GM12878 (cell line): Measurements from ENCODE around the gene S100A10. TPM values are rescaled to one million over a fixed set of nuclear protein-coding genes. Genes with fewer than 3 reads are reported as not detected.

Experiments
- ATAC-seq: fragments of 200-7000 bp; cut with Tn5 transposase; 3 replicates; pipeline ENCODE4 v1.9.1; 2020; ENCODE audit warnings: mild to moderate bottlenecking, moderate library complexity
- BruUV-seq: library from RNA; stranded (reverse); fragments of 400-500 nt; replicated peaks from 2 replicates; lab custom pipeline; 2021; lab: Mats Ljungman, UMichigan
- CTCF ChIA-PET: fragments of 300-600 bp; sonication (Branson Sonifier 250); formaldehyde crosslinking; extraction: SDS; loops from one replicate; lab custom pipeline; 2021; ENCODE audit warnings: inconsistent platforms; lab: Yijun Ruan, JAX
- POLR2A ChIA-PET: fragments of 350-600 bp; formaldehyde crosslinking; extraction: SDS; loops from one replicate; lab custom pipeline; 2021; ENCODE audit warnings: inconsistent platforms; lab: Charles Lee
- RAD21 ChIA-PET: fragments of 300-600 bp; sonication (Branson Sonifier 250); formaldehyde crosslinking; loops from one replicate; lab custom pipeline; 2023; ENCODE audit warnings: antibody characterized with exemption; ENCODE audit not compliant: unreplicated experiment; lab: Charles Lee
- SMC1A ChIA-PET: fragments of 300-600 bp; sonication (Branson Sonifier 250); formaldehyde crosslinking; loops from one replicate; lab custom pipeline; 2023; ENCODE audit not compliant: unreplicated experiment, uncharacterized antibody; lab: Charles Lee
- DNase-seq: peaks from one replicate; pipeline ENCODE4 v3.0.0-alpha.2; 2011; ENCODE audit warnings: low read depth, low spot score
- FAIRE-seq: peaks from 3 replicates; lab custom pipeline; 2011; peaks lifted over from hg19 to GRCh38; lab: Jason Lieb, UNC
- H2AFZ ChIP-seq: 2 replicates; pipeline ENCODE4 v1.6.0; 2011; ENCODE audit warnings: low read depth, low read length, control low read depth; ENCODE audit not compliant: control insufficient read depth
- H3K27ac ChIP-seq: 2 replicates; pipeline ENCODE4 v1.5.1; 2011; ENCODE audit warnings: control low read depth; ENCODE audit not compliant: control insufficient read depth, insufficient read depth
- H3K27me3 ChIP-seq, 2 experiments: replicated peaks in 1 of 2; 2 replicates each; pipeline versions ENCODE4 v1.6.0 to v1.6.1; 2011; ENCODE audit warnings: low read length in 1 of 2; ENCODE audit not compliant: control insufficient read depth in 2 of 2, insufficient read depth in 2 of 2
- H3K36me3 ChIP-seq, 2 experiments: 2 replicates each; pipeline ENCODE4 v1.5.1; 2011; ENCODE audit warnings: low read length in 1 of 2; ENCODE audit not compliant: control insufficient read depth in 2 of 2, insufficient read depth in 2 of 2
- H3K4me1 ChIP-seq: 2 replicates; pipeline ENCODE4 v1.6.1; 2011; ENCODE audit warnings: mild to moderate bottlenecking, low read length, moderate library complexity, mixed read lengths; ENCODE audit not compliant: control insufficient read depth, insufficient read depth
- H3K4me2 ChIP-seq: 2 replicates; pipeline ENCODE4 v1.6.0; 2011; ENCODE audit warnings: control low read depth; ENCODE audit not compliant: control insufficient read depth, insufficient read depth
- H3K4me3 ChIP-seq: fragments of 200-600 bp; sonication (generic); 2 replicates; pipeline ENCODE4 v1.5.1; 2016
- H3K79me2 ChIP-seq: 2 replicates; pipeline ENCODE4 v1.6.0; 2011; ENCODE audit warnings: low read length; ENCODE audit not compliant: control insufficient read depth, insufficient read depth
- H3K9ac ChIP-seq: 2 replicates; pipeline ENCODE4 v1.8.0; 2011; ENCODE audit warnings: low read length, control low read depth, mixed read lengths; ENCODE audit not compliant: control insufficient read depth, insufficient read depth
- H3K9me3 ChIP-seq: replicated peaks from 3 replicates; pipeline ENCODE4 v1.5.1; 2011; ENCODE audit warnings: mild to moderate bottlenecking, low read length; ENCODE audit not compliant: control insufficient read depth, insufficient read depth
- H4K20me1 ChIP-seq: 2 replicates; pipeline ENCODE4 v1.6.0; 2011; ENCODE audit not compliant: control insufficient read depth, insufficient read depth
- ATF7 ChIP-seq: fragments of 450-650 bp; IDR thresholded peaks from 2 replicates; pipeline ENCODE4 v1.6.1; 2016; ENCODE audit warnings: low read depth, mild to moderate bottlenecking
- BRCA1 ChIP-seq: IDR thresholded peaks from 2 replicates; pipeline ENCODE4 v1.6.1; 2011; ENCODE audit warnings: low read depth, low read length, improper control_type of control experiment
- CEBPZ ChIP-seq: fragments of 150-350 bp; IDR thresholded peaks from 2 replicates; pipeline ENCODE4 v1.6.1; 2016; ENCODE audit warnings: low read depth, low read length
- IKZF2 ChIP-seq, 2 experiments: fragments of 450-650 bp; IDR thresholded peaks; 2 replicates each; pipeline ENCODE4 v1.6.1; 2017; ENCODE audit warnings: mild to moderate bottlenecking in 2 of 2, moderate library complexity in 2 of 2
- IRF4 ChIP-seq: IDR thresholded peaks from 2 replicates; pipeline ENCODE4 v1.6.1; 2011; ENCODE audit warnings: low read depth, low read length
- MLLT1 ChIP-seq: fragments of 450-650 bp; IDR thresholded peaks from 2 replicates; pipeline ENCODE4 v1.6.1; 2016; ENCODE audit warnings: mild to moderate bottlenecking
- SREBF2 ChIP-seq: IDR thresholded peaks from 2 replicates; pipeline ENCODE4 v1.6.1; 2012; ENCODE audit warnings: mild to moderate bottlenecking, low read length
- TAF1 ChIP-seq: IDR thresholded peaks from 2 replicates; pipeline ENCODE4 v1.6.1; 2011; ENCODE audit warnings: mild to moderate bottlenecking, low read depth, low read length, borderline replicate concordance
- ZNF622 ChIP-seq: fragments of 450-650 bp; IDR thresholded peaks from 2 replicates; pipeline ENCODE4 v1.6.1; 2017; ENCODE audit warnings: mild to moderate bottlenecking, inconsistent platforms
- WGBS: methylation state at CpG from one replicate; pipeline ENCODE4 v1.1.6; 2016; ENCODE audit warnings: low lambda C conversion rate; ENCODE audit not compliant: insufficient replicate concordance, insufficient coverage; ENCODE audit errors: missing lambda C conversion rate; 5-methylcytosine and 5-hydroxymethylcytosine counted together
- in situ Hi-C: fragments of 300-500 bp; cut with MboI; formaldehyde crosslinking; loops from 9 replicates; pipeline ENCODE4 v1.14.3; 2018; ENCODE audit warnings: mixed read lengths
- intact Hi-C: fragments of 100-400 bp; cut with micrococcal nuclease; formaldehyde crosslinking; loops from one replicate; pipeline ENCODE4 v1.14.2; 2022; ENCODE audit not compliant: unreplicated experiment
- polyA plus RNA-seq, 11 experiments: library from polyadenylated mRNA; depleted of rRNA in 4 of 11; unstranded in 6 of 11; stranded (reverse) in 5 of 11; fragments of >200 nt; fragmentation: Nextera tagmentation in 4 of 11; fragmentation: Illumina TruSeq in 1 of 11; extraction: Ambion mirVana in 4 of 11; extraction: Trizol in 1 of 11; gene quantifications; 1 replicate in 1 of 11; 2 replicates in 10 of 11; pipeline versions ENCODE4 v1.2.1 to v1.2.3, GENCODE V29; 2011 to 2016; ENCODE audit warnings: inconsistent platforms in 2 of 11, missing spikeins in 2 of 11, low read depth in 1 of 11
- total RNA-seq, 4 experiments: library from RNA; depleted of rRNA in 3 of 4; stranded (reverse); fragments of >200 nt in 3 of 4; fragmentation: Illumina TruSeq in 1 of 4; extraction: Trizol in 1 of 4; gene quantifications; 2 replicates each; pipeline versions ENCODE4 v1.2.1 to v1.2.3, GENCODE V29; 2013 to 2021
- TF ChIP-seq, protein P1 (sequence below): IDR thresholded peaks from 2 replicates; pipeline ENCODE4 v1.6.1; 2012; ENCODE audit warnings: improper control_type of control experiment, low read depth, low read length; ENCODE audit not compliant: insufficient replicate concordance

Gene S100A10
- total and polyA plus RNA-seq, 10 of the 15 experiments (the other 5 are each of a cell fraction or from before 2014, with no cell fraction given), result 0.18 to 2.8 (median 0.61) TPM; not detected in 2

DNA sequence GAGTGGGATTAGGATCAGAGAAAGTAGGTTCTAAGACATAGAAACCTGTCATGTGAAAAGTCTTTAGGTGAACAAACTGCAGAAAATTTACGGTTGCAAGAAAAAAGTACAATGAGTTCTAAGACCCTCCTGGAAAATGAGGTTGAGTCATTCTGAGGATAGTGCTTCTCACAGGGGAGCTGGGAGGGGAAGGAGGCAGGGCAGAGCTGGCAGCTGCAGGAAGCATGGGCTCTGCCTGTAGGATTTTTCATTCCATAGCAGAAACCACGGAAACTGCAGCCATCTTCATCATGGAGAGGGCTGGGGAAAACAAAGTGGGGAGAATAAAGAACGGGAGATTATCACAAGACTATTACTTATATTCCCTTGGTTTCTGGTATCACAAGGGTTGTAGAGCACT is 58.5 kb downstream of the S100A10 start:
- no peaks in the 10 kb centered on the region for H4K20me1 ChIP-seq
- H3K9ac ChIP-seq, result no peak overlapping the region
- ChIA-PET CTCF (interaction anchor here (0.9 to 5.0 kb wide), 17 partner anchors 11 to 523 kb away, joined by 3 to 122 read pairs (median 3); partner anchors contain the start of gene THEM4), RAD21 (interaction anchor here (1.6 to 4.0 kb wide), 4 partner anchors 8 to 66 kb away, joined by 5 to 33 read pairs (median 6); no protein-coding TSS in a partner anchor), SMC1A (interaction anchor here (1.1 to 5.6 kb wide), 8 partner anchors 10 to 67 kb away, joined by 3 to 56 read pairs (median 4); no protein-coding TSS in a partner anchor), POLR2A (no interaction called here)
- no peak overlapping the region for H3K4me3 ChIP-seq
- no peaks in the 10 kb centered on the region for H3K36me3 ChIP-seq
- peaks cover 4% of the 10 kb centered on the region for H3K4me1 ChIP-seq
- H3K79me2 ChIP-seq, result no peaks in the 10 kb centered on the region
- FAIRE-seq (no peak), ATAC-seq (no peak), DNase-seq (no peak)
- H3K27ac ChIP-seq, result no peak overlapping the region
- 30% methylated on average over 3 of the region's 3 CpGs for WGBS
- no peaks in the 10 kb centered on the region for H3K9me3 ChIP-seq
- no peak overlapping the region for H3K4me2 ChIP-seq
- peaks cover 0 to 1% of the 10 kb centered on the region in 2 experiments; a peak in 1 of 4 replicates for H3K27me3 ChIP-seq
- H2AFZ ChIP-seq, result no peak overlapping the region
- intact Hi-C loops (no loop called here), in situ Hi-C loops (no loop called here)
- no TSS peak for BruUV-seq
- TF ChIP-seq, protein P1, sequence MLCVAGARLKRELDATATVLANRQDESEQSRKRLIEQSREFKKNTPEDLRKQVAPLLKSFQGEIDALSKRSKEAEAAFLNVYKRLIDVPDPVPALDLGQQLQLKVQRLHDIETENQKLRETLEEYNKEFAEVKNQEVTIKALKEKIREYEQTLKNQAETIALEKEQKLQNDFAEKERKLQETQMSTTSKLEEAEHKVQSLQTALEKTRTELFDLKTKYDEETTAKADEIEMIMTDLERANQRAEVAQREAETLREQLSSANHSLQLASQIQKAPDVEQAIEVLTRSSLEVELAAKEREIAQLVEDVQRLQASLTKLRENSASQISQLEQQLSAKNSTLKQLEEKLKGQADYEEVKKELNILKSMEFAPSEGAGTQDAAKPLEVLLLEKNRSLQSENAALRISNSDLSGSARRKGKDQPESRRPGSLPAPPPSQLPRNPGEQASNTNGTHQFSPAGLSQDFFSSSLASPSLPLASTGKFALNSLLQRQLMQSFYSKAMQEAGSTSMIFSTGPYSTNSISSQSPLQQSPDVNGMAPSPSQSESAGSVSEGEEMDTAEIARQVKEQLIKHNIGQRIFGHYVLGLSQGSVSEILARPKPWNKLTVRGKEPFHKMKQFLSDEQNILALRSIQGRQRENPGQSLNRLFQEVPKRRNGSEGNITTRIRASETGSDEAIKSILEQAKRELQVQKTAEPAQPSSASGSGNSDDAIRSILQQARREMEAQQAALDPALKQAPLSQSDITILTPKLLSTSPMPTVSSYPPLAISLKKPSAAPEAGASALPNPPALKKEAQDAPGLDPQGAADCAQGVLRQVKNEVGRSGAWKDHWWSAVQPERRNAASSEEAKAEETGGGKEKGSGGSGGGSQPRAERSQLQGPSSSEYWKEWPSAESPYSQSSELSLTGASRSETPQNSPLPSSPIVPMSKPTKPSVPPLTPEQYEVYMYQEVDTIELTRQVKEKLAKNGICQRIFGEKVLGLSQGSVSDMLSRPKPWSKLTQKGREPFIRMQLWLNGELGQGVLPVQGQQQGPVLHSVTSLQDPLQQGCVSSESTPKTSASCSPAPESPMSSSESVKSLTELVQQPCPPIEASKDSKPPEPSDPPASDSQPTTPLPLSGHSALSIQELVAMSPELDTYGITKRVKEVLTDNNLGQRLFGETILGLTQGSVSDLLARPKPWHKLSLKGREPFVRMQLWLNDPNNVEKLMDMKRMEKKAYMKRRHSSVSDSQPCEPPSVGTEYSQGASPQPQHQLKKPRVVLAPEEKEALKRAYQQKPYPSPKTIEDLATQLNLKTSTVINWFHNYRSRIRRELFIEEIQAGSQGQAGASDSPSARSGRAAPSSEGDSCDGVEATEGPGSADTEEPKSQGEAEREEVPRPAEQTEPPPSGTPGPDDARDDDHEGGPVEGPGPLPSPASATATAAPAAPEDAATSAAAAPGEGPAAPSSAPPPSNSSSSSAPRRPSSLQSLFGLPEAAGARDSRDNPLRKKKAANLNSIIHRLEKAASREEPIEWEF, result no peak
- TF ChIP-seq BRCA1 (no peak), MLLT1 (no peak), ZNF622 (no peak), TAF1 (no peak), ATF7 (no peak), CEBPZ (no peak), SREBF2 (no peak), IKZF2 (IDR thresholded peaks at IDR 0.05) (no peak), IRF4 (no peak)
